ENCODE results near the gene CHPF2. TPM values are rescaled to one million over a fixed set of nuclear protein-coding genes. Genes with fewer than 3 reads are reported as not detected.
A peak's percentile ranks its signal among the peaks of the same experiment; 100 is the strongest.

Gene CHPF2
- total and polyA plus RNA-seq, 2 experiments from 2014 or later = 51.0 to 70.0 TPM

DNA sequence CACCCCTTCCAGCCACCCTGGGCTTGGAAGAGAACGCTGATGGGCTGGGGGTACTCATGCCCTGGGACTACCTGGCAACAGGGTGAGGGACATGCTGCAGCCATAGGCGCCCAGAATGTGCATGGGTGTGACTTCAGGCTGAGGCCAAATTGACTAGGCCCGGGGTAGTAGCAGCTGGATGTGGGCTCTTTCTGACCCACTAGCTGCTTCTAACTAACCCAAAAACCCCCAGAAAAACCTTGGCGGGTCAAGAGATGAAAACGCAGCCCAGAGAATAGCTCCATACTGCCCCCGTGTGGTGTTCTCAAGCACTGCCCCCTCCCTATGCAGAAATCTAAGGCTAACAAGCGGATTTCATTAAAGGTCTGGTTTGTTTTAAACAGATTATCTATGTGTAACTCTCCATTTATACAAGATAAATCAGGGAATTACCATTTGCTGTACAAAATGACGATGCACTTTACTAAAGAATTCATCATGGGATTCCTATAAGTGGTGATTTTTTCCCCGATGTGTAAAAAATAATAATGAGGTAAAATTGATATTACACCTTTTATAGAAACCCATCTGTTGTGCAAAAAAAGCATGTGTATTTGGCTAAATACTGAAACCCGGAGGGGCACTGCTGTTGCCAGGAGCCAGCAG is 12.0 kb downstream of the CHPF2 start:
- Histone ChIP-seq H3K4me1 (ENCODE audit: insufficient read depth) (peaks cover 32% of the 10 kb centered on the region), H3K79me2 (peaks cover 34% of the 10 kb centered on the region), H3K4me2 (peak overlapping the region; percentile 93), H3K36me3 (replicated peaks; ENCODE audit: insufficient read depth, low read depth) (no peaks in the 10 kb centered on the region), H3K27ac (peak overlapping the region; percentile 27), H3K4me3 (no peak overlapping the region), H3K27me3 (no peaks in the 10 kb centered on the region), H3K9me3 (ENCODE audit: low read depth) (no peaks in the 10 kb centered on the region), H3K9me2 (replicated peaks; ENCODE audit: insufficient read depth) (no peaks in the 10 kb centered on the region), H4K20me1 (ENCODE audit: insufficient read depth, poor library complexity, severe bottlenecking) (peaks cover 18% of the 10 kb centered on the region), H2AFZ (no peak overlapping the region)
- 36% methylated on average over 10 of the region's 10 CpGs for WGBS (ENCODE audit: low lambda C conversion rate, missing lambda C conversion rate)
- TF ChIP-seq EZH2 (IDR thresholded peaks at IDR 0.05; ENCODE audit: borderline replicate concordance) = no peak
- TF ChIP-seq, protein P1, sequence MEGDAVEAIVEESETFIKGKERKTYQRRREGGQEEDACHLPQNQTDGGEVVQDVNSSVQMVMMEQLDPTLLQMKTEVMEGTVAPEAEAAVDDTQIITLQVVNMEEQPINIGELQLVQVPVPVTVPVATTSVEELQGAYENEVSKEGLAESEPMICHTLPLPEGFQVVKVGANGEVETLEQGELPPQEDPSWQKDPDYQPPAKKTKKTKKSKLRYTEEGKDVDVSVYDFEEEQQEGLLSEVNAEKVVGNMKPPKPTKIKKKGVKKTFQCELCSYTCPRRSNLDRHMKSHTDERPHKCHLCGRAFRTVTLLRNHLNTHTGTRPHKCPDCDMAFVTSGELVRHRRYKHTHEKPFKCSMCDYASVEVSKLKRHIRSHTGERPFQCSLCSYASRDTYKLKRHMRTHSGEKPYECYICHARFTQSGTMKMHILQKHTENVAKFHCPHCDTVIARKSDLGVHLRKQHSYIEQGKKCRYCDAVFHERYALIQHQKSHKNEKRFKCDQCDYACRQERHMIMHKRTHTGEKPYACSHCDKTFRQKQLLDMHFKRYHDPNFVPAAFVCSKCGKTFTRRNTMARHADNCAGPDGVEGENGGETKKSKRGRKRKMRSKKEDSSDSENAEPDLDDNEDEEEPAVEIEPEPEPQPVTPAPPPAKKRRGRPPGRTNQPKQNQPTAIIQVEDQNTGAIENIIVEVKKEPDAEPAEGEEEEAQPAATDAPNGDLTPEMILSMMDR (IDR thresholded peaks at IDR 0.05; ENCODE audit: poor library complexity) = peak; percentile 76
- peak; percentile 77 for DNase-seq (ENCODE audit: low spot score)

DNA sequence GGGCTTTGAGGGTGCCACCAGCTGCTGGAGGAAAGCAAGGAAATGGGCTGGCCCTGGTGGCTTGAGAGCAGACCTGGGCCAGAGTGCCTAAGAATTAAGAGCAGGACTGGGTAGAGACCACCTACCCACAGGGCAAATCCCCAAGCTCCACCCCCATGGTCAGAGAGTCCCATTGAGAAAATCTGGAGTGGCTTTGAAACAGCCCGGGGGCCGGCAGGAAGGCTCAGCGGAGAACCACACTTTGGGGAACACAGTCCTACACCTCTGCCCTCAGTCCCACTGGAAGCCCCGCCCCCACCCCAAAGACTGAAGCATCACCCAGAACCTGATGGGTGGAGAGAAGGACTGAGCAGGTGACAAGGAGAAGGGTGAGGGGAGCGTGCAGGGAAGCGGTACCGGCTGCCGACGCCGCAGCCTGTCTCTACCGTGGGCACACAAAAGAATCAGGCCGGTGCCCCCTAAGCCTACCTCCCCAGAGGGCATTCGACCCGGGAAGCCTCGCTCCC is 12.6 kb downstream of the CHPF2 start:
- Histone ChIP-seq H3K9me3 (ENCODE audit: low read depth) (no peaks in the 10 kb centered on the region), H4K20me1 (ENCODE audit: insufficient read depth, poor library complexity, severe bottlenecking) (peaks cover 15% of the 10 kb centered on the region)

DNA sequence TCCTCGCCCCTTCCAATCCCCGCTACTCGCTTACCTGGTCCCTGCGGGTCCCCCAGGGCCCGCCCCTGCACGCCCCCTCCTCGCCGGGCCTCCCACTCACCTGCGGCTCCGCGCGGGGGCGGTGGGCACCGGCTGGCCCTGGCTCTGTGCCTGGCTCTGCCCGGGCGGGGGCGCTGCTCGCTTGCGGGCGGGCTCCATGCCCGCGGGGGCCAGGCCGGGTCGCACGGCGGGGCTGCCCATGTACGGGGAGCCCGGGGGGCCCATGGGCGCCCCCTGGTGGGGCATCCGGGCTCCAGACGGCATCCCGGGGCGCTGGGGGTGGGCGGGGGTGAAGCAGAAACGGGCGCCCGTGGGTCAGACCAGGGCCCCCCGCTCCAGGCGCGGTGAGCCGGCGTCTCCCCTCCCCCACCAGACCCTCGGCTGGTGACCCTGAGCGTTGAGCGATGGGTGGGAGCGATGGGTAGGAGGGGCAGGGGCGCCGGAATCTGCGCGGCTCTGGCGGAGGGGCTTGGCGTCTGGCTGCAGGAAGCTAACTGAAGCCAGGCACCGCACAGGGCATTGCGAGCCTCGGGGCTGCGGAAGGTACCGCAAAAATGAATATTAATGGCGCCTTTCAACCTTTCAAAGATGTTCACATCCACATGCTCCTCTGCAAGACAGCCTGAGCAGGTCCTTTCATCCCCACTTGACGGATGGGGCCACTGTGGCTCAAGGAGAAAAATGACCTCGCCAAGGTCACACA is 13.2 kb downstream of the CHPF2 start:
- peak overlapping the region; percentile 93 for H3K4me2 ChIP-seq
- 11% methylated on average over 26 of the region's 60 CpGs for WGBS (ENCODE audit: low lambda C conversion rate, missing lambda C conversion rate)
- H2AFZ ChIP-seq = no peak overlapping the region
- peak; percentile 83 for DNase-seq (ENCODE audit: low spot score)
- H3K27me3 ChIP-seq = no peaks in the 10 kb centered on the region
- H3K79me2 ChIP-seq = peaks cover 38% of the 10 kb centered on the region
- H3K27ac ChIP-seq = peak overlapping the region; percentile 17
- no peaks in the 10 kb centered on the region for H3K9me2 ChIP-seq (replicated peaks; ENCODE audit: insufficient read depth)
- no peaks in the 10 kb centered on the region for H3K36me3 ChIP-seq (replicated peaks; ENCODE audit: insufficient read depth, low read depth)
- H3K9me3 ChIP-seq (ENCODE audit: low read depth) = no peaks in the 10 kb centered on the region
- no peak for TF ChIP-seq EZH2 (IDR thresholded peaks at IDR 0.05; ENCODE audit: borderline replicate concordance)
- TF ChIP-seq, protein P1 (IDR thresholded peaks at IDR 0.05; ENCODE audit: poor library complexity) = peak; percentile 70
- peaks cover 45% of the 10 kb centered on the region for H3K4me1 ChIP-seq (ENCODE audit: insufficient read depth)
- H4K20me1 ChIP-seq (ENCODE audit: insufficient read depth, poor library complexity, severe bottlenecking) = peaks cover 15% of the 10 kb centered on the region
- H3K4me3 ChIP-seq = peak overlapping the region; percentile 10

More for the DNA sequence above, 12.6 kb downstream of the CHPF2 start:
- Histone ChIP-seq H3K79me2 (peaks cover 34% of the 10 kb centered on the region), H2AFZ (no peak overlapping the region), H3K4me2 (peak overlapping the region; percentile 93), H3K4me1 (ENCODE audit: insufficient read depth) (peaks cover 38% of the 10 kb centered on the region), H3K27ac (peak overlapping the region; percentile 27), H3K27me3 (no peaks in the 10 kb centered on the region), H3K9me2 (replicated peaks; ENCODE audit: insufficient read depth) (no peaks in the 10 kb centered on the region), H3K4me3 (peak overlapping the region; percentile 10), H3K36me3 (replicated peaks; ENCODE audit: insufficient read depth, low read depth) (no peaks in the 10 kb centered on the region)
- TF ChIP-seq, protein P1 (IDR thresholded peaks at IDR 0.05; ENCODE audit: poor library complexity) = no peak
- TF ChIP-seq EZH2 (IDR thresholded peaks at IDR 0.05; ENCODE audit: borderline replicate concordance) (no peak), EZH2phosphoT487 (IDR thresholded peaks at IDR 0.05; ENCODE audit: low read depth, severe bottlenecking, unreplicated experiment) (no peak)
- 18% methylated on average over 12 of the region's 15 CpGs for WGBS (ENCODE audit: low lambda C conversion rate, missing lambda C conversion rate)
- no peak for DNase-seq (ENCODE audit: low spot score)
